Left lung (tissue), 10 donors: Measurements from ENCODE around the gene ZNF345. TPM values are rescaled to one million over a fixed set of nuclear protein-coding genes. Genes with fewer than 3 reads are reported as not detected.
A peak's percentile ranks its signal among the peaks of the same experiment; 100 is the strongest.

ENCODE experiments used
- ATAC-seq: fragments of 200-7000 bp; cut with Tn5 transposase; one replicate; pipeline ENCODE4 v1.9.1; 2020; ENCODE audit warnings: moderate library complexity
- DNase-seq, 4 donors: peaks; one replicate each; pipeline ENCODE4 v3.0.0-alpha.2; 2013 to 2020
- H3K27ac ChIP-seq, 2 donors: fragments of 200-600 bp; sonication (generic) in 1 of 2; one replicate each; pipeline versions ENCODE4 v1.5.0 to v1.8.0; 2020 to 2021
- H3K27me3 ChIP-seq, 2 donors: fragments of 200-600 bp; sonication (generic) in 1 of 2; one replicate each; pipeline versions ENCODE4 v1.5.0 to v1.8.0; 2020 to 2021
- H3K36me3 ChIP-seq, 2 donors: fragments of 200-600 bp; sonication (generic) in 1 of 2; one replicate each; pipeline versions ENCODE4 v1.5.0 to v1.8.0; 2020 to 2021
- H3K4me1 ChIP-seq, 2 donors: fragments of 200-600 bp; one replicate each; pipeline ENCODE4 v1.8.0; 2021
- H3K4me3 ChIP-seq, 2 donors: fragments of 200-600 bp; sonication (generic) in 1 of 2; one replicate each; pipeline versions ENCODE4 v1.5.0 to v1.8.0; 2020 to 2021; ENCODE audit warnings: mild to moderate bottlenecking in 1 of 2
- H3K9me3 ChIP-seq, 2 donors: fragments of 200-600 bp; sonication (generic) in 1 of 2; one replicate each; pipeline versions ENCODE4 v1.5.0 to v1.8.0; 2020 to 2021
- intact Hi-C, 2 donors: fragments of 100-400 bp; cut with DNase I; formaldehyde crosslinking; loops; one replicate each; pipeline versions ENCODE4 v1.11.2 to v1.14.2; 2022
- polyA plus RNA-seq, 6 donors: library from polyadenylated mRNA; unstranded; fragments of 120-200 nt; gene quantifications; one replicate each; pipeline ENCODE4 v1.2.1, GENCODE V29; 2013; ENCODE audit not compliant: insufficient read length in 6 of 6
- total RNA-seq, 2 donors: library from RNA; stranded (reverse); fragmentation: NEBNext Ultra II Directional; extraction: Animal tissue kit (Norgen Biotek cat#: 25700); gene quantifications; one replicate each; pipeline ENCODE4 v1.2.1, GENCODE V29; 2021
- TF ChIP-seq, protein P1 (sequence below), 2 donors: fragments of 200-600 bp; sonication (generic) in 1 of 2; IDR thresholded peaks; one replicate each; pipeline versions ENCODE4 v1.5.0 to v1.8.0; 2021; ENCODE audit warnings: antibody characterized with exemption in 2 of 2
- donor health status: DM: no; HTN: yes; CAD: no.
- donor health status: DM: no; HTN: no; CAD: no.

The ZNF345 gene
- total and polyA plus RNA-seq, 8 donors = 3.1 to 26.4 (median 21.7) TPM

DNA sequence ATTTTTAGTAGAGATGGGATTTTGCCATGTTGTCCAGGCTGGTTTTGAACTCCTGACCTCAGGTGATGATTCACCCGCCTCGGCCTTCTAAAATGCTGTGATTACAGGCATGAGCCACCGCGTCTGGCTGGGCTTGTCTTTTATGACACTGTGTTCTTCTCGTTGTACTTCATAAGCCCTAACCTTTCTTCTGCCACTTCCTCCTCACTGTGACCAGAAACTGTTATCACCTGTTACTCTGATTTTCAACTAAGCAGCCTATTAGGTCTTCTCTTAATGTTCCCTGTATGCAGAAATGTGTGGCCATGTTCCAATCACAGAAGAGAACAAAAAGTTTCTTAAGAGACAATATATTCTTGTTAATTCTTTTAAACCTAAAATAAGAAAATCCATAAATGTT is 28.9 kb upstream of the ZNF345 start:
- intact Hi-C loops = no loop called here

DNA sequence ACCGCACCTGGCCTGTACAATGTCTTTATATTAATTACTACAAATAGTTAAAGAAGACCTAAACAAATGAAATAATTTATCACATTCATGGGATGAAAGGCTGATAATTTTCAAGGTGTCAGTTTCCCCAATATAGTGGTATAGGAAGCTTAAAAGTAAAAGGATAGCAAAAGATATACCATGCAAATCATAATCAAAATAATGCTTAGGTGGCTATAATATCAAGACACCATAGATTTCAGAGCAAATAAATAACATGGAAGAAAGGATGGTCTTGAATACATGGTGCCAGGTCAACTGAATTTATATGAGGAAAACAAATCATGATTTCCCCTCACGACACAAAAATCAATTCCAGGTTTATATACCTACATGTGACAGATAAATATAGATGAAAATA is 17.2 kb upstream of the ZNF345 start:
- Histone ChIP-seq H3K27ac (no peak overlapping the region), H3K4me3 (no peak overlapping the region), H3K36me3 (peaks cover 0 to 65% of the 10 kb centered on the region in 2 donors), H3K9me3 (peaks cover 9 to 87% of the 10 kb centered on the region in 2 donors), H3K4me1 (peaks cover 0 to 8% of the 10 kb centered on the region in 2 donors), H3K27me3 (no peaks in the 10 kb centered on the region)
- DNase-seq = no peak
- no peak for ATAC-seq
- intact Hi-C loops = no loop called here
- TF ChIP-seq, protein P1, sequence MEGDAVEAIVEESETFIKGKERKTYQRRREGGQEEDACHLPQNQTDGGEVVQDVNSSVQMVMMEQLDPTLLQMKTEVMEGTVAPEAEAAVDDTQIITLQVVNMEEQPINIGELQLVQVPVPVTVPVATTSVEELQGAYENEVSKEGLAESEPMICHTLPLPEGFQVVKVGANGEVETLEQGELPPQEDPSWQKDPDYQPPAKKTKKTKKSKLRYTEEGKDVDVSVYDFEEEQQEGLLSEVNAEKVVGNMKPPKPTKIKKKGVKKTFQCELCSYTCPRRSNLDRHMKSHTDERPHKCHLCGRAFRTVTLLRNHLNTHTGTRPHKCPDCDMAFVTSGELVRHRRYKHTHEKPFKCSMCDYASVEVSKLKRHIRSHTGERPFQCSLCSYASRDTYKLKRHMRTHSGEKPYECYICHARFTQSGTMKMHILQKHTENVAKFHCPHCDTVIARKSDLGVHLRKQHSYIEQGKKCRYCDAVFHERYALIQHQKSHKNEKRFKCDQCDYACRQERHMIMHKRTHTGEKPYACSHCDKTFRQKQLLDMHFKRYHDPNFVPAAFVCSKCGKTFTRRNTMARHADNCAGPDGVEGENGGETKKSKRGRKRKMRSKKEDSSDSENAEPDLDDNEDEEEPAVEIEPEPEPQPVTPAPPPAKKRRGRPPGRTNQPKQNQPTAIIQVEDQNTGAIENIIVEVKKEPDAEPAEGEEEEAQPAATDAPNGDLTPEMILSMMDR (IDR thresholded peaks at IDR 0.05) = no peak

More for the DNA sequence above, 28.9 kb upstream of the ZNF345 start:
- DNase-seq (no peak), ATAC-seq (no peak)
- TF ChIP-seq, protein P1 (IDR thresholded peaks at IDR 0.05) = no peak
- peaks cover 3 to 100% of the 10 kb centered on the region in 2 donors for H3K9me3 ChIP-seq
- no peaks in the 10 kb centered on the region for H3K27me3 ChIP-seq
- H3K27ac ChIP-seq = no peak overlapping the region
- H3K4me1 ChIP-seq = no peaks in the 10 kb centered on the region
- peaks cover 0 to 99% of the 10 kb centered on the region in 2 donors for H3K36me3 ChIP-seq
- no peak overlapping the region for H3K4me3 ChIP-seq

DNA sequence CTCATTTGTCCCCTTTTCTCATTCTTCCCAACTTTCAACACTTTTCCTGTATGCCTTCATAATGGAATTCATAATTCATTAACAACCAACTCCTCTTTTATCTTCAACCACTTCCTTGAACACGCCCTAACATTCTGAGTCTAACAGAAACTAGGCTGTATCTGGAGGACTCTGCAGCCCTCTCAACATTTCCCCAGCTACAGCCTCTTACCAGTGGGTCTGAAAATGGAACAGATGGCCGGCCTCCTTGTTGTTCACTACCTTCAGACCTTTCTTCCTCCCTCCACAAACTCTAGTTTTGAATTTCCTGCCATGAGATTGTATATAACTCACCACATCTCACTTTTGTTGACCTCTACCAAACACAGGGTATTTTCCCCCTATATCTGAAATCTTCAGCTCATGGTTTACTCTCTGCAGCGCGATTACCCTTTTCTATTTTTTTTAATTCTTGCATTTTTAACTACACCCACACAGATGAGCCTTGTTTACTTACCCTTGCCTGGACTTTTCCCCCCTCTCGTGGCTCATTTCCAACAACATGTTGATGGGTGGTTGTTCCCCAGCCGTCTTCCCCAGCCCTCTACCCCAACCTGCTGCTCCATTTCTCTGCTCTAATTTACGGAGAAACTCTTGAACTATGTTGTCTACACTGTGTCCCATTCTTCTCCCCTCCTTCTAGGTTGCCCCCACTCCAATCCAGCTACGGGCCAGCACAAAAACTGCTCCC is 13.3 kb upstream of the ZNF345 start:
- peak overlapping the region; percentile 63 to 64 for H3K4me3 ChIP-seq
- DNase-seq = peak in 2 of 4 donors; percentile 10 to 41
- H3K9me3 ChIP-seq = peaks cover 0 to 66% of the 10 kb centered on the region in 2 donors
- peak overlapping the region; percentile 89 to 90 for H3K27ac ChIP-seq
- peaks cover 0 to 30% of the 10 kb centered on the region in 2 donors for H3K36me3 ChIP-seq
- intact Hi-C loops = no loop called here
- H3K4me1 ChIP-seq = peaks cover 0 to 13% of the 10 kb centered on the region in 2 donors
- ATAC-seq = no peak
- no peaks in the 10 kb centered on the region for H3K27me3 ChIP-seq
- TF ChIP-seq, protein P1 (IDR thresholded peaks at IDR 0.05) = no peak

DNA sequence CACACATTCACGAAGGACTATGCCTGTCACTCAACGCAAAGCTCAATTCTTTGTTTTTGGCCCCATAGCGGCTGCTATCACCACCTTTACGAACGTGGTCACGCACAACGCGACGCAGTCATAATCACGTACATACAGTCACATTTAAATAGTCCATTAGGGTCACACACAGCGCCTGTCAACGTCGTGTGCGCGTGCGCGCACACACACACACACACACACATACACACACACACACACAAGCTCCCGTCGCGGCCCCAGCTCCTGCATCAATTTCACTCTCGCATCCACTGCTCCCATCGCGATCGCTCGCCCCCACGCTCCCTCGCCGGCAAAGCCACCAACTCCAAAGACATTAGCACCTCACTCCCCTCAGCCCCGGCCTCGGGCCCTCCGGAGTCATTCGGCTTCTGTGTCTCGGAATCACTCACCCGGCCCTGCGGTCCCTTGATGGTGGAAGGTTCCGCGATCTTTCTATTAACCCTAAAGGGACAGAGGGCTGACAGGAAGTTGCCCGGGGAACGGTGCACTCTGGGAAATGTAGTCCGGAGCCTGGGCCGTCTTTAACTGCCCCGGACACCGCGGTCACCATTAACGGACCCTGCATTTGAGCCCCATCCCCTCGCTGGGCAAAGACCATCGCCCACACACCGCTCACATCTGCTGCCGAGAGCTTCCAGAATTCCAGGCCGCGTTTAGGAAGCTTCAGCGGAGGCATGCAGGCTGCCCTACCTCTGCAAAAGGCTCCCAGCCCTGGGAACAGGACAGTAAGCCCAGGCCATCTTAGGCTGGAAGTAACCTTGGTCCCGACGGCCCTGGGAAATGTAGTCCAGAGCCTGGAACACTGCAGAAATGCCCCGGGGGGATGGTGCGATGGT is 12.5 kb upstream of the ZNF345 start, which contains the start of gene ZNF790:
Gene ZNF790, minus strand, starts transcription at position 482 of the 878 bp plus-strand sequence. CDS start 12,768 bp downstream, outside the sequence.
- Histone ChIP-seq H3K9me3 (peaks cover 0 to 64% of the 10 kb centered on the region in 2 donors), H3K4me1 (peaks cover 0 to 13% of the 10 kb centered on the region in 2 donors), H3K36me3 (peaks cover 0 to 30% of the 10 kb centered on the region in 2 donors), H3K27ac (peak within 1 kb of the TSS; percentile 89 to 90), H3K27me3 (no peaks in the 10 kb centered on the region), H3K4me3 (peak within 1 kb of the TSS; percentile 63 to 64)
- intact Hi-C loops = no loop called here
- ATAC-seq (peak; percentile 99), DNase-seq (peak; percentile 91 to 97 (median 92))
- TF ChIP-seq, protein P1 (IDR thresholded peaks at IDR 0.05) = no peak
